ENCODE data around the gene LAMTOR2.

LAMTOR2 gene

DNA sequence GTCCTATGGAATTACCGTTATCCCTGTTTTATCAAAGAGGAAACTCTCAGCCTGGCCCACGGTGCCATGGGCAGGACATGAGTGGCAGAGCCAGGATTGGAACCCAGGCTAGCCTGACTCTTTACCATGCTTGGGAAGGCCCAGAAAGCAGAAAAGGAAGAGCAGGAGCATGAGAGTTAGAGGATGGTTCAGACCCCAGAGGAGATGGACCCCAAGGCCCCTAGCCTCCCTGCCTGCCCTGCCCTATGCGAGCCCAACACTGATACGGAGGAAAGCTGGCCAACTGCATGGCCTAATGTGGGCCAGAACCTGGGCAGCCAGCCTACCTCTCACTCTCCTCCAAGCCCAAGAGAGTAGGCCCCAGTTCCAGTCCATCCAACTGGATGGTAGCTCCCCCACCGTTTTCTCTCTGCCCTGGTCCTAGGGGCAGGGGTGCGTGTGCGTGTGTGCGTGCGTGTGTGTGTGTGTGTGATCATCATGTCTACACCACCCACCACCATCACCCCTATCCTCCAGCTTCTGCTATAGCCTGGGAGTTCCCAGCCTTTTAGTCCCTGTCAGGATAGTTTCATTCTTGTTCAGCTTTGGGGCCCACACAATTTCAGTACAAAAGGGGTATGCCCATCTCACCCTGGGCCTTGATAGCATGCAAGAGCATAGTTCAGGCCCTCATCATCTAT is 43.1 kb downstream of the LAMTOR2 start:
- Mint-ChIP-seq H3K9me3 (no peaks in the 10 kb centered on the region), H3K36me3 (no peaks in the 10 kb centered on the region), H3K4me1 (peaks cover 41% of the 10 kb centered on the region), H3K27ac (peak overlapping the region; percentile 59), H3K4me3 (peak overlapping the region; percentile 67), H3K27me3 (no peaks in the 10 kb centered on the region)

- H3K9me3 Mint-ChIP-seq: no peaks in the 10 kb centered on the region
- no peaks in the 10 kb centered on the region for H3K27me3 Mint-ChIP-seq
- no peak overlapping the region for H3K4me3 Mint-ChIP-seq
- H3K4me1 Mint-ChIP-seq: peaks cover 52% of the 10 kb centered on the region
- no peaks in the 10 kb centered on the region for H3K36me3 Mint-ChIP-seq
- peak overlapping the region; percentile 59 for H3K27ac Mint-ChIP-seq
Observed at GRCh38 chr1:156098784-156099183, 44.2 kb downstream of the LAMTOR2 start.

DNA sequence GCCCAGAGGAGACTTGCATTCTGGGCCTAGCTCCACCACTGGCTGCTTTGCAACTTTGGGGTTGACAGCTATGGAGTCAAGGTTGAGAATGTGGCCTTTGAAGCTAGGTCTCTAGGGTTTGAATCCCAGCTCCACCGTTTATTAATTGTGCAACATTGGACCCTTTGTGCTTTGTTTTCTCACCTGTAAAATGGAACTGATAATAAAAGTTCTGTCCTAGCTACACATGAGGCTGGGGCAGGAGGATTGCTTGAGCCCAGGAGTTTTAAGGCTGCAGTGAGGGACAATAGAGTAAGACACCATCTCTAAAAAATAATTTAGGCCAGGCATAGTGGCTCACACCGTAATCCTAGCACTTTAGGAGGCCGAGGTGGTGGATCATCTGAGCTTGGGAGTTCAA is 44.7 kb downstream of the LAMTOR2 start:
- no peaks in the 10 kb centered on the region for H3K9me3 Mint-ChIP-seq
- H3K27me3 Mint-ChIP-seq: no peaks in the 10 kb centered on the region
- peaks cover 56% of the 10 kb centered on the region for H3K4me1 Mint-ChIP-seq
- no peak overlapping the region for H3K27ac Mint-ChIP-seq
- no peak overlapping the region for H3K4me3 Mint-ChIP-seq
- no peaks in the 10 kb centered on the region for H3K36me3 Mint-ChIP-seq

DNA sequence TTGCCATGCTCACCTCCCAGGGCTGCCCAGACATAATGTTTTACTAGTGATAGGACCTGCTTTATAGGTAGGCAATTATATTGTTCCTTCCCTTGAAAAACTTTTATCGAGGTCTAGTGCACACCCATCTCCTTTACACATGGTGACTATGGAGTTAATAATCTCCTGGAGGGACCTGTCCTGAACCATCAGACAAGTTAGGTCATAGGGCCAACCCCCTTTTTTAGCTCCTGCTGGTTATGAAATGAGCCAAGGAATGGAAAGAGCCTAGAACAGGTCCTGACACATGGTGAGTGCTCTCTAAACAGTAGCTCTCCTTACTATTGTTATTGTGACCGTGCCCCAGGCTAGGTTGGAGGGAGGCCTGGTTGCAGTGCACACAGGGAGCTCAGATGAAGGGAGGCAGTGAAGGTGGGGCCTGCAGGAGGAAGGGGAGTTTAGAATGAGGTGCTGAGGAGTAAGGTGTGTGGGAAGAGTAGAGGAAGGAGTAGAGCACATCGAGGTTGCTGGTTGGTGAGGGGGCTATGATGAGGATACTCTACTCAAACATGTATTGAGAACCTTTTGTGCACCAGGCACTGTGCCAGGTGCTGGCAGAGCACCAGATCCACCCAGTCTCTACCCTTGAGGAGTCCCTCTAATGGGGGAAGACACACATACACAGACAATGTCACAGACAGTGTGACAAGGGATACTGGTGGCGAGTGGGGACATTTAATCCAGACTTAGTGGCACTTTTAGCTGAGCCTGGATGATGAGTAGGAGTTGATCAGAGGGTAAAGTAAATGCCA is 45.8 kb downstream of the LAMTOR2 start:
- Mint-ChIP-seq H3K4me3 (no peak overlapping the region), H3K27me3 (no peaks in the 10 kb centered on the region), H3K27ac (peak overlapping the region; percentile 9), H3K4me1 (peaks cover 67% of the 10 kb centered on the region), H3K36me3 (no peaks in the 10 kb centered on the region), H3K9me3 (no peaks in the 10 kb centered on the region)

DNA sequence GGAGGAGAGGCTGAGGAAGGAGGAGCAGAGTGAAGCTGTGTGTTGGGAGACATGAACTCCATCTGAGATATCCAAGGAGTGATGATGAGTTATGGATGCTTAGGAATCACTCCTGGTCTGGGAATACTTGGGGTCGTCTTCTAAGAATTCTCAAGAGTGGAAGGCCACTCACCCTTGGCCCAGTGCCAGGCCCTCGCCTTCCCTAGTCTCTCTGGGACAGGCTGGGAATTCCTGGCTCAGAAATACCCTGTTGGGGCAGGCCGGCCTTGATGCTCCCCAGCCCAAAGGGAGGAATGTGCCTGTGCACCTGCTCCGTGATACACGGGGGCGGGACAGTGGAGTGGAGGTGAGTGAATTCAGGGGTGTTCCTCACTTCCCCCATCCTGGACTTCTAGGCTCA is 47.3 kb downstream of the LAMTOR2 start:
- H3K4me1 Mint-ChIP-seq: peaks cover 65% of the 10 kb centered on the region
- no peaks in the 10 kb centered on the region for H3K9me3 Mint-ChIP-seq
- no peak overlapping the region for H3K4me3 Mint-ChIP-seq
- no peaks in the 10 kb centered on the region for H3K36me3 Mint-ChIP-seq
- no peaks in the 10 kb centered on the region for H3K27me3 Mint-ChIP-seq
- H3K27ac Mint-ChIP-seq: no peak overlapping the region

DNA sequence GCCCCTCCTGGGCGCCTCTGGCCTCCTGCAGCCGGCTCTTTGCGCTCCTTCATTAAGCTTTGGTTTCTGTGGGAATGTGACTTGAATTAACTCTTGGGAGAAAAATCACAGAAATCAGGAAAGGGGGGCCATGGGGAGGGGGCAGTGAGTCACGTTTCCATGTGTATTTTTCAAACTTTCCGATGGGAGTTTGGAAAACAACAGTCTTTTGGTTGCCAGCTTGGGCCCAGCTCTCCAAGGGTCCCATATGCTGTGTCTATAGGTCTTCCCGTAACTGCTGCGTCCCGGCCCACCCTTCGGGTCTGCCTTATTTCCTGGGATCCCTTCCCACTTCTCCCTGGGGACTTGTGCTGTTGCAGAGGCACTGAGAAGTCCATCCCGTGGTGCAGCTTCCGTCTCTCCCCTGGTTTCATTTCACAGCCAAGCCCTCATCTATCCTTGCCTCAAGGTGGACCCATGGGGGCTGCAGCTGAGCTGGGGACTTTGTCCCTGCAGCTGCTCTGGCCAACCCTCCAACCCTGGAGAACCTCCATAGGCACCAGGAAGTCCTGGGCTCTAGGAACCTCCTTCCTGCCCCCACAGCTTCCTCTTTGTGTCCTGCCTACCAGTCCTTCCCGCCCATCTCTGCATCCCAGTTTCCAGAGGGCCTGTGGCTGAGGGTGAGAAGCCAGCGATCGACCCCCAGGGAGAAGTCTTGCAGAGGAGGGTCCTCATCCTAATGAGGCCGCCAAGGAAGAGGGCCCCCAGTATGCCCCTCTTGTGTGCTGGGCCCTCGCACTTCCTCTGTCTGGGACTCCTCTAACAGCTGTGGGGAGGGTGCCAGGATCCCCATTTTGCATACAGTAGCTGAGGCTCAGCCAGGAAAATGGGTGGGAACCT is 48.3 kb downstream of the LAMTOR2 start:
- Mint-ChIP-seq H3K36me3 (no peaks in the 10 kb centered on the region), H3K27me3 (no peaks in the 10 kb centered on the region), H3K9me3 (no peaks in the 10 kb centered on the region), H3K4me1 (peaks cover 62% of the 10 kb centered on the region), H3K4me3 (no peak overlapping the region), H3K27ac (peak overlapping the region; percentile 27)

DNA sequence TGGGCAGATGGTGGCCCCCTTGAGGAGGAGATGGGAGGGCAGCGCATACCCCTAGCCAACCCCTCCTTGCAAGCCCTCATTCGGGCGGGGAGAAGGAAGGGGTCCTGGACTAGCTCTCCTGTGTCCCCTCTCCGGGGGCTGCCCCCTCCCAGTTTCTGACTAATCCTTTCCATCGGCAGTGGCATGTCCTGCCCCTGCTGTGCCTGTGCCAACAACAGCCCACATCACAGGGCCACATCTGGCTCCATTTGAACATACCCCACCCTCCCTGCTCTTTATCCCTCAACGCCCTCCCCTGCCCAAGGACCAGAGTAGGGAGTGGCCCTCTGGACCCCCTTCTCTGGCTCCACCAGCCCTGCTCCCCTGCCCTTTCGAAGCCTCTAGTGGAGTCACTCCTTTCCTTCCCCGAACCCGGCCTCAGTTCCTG is 49.0 kb downstream of the LAMTOR2 start:
- H3K9me3 Mint-ChIP-seq: no peaks in the 10 kb centered on the region
- H3K4me1 Mint-ChIP-seq: peaks cover 56% of the 10 kb centered on the region
- no peaks in the 10 kb centered on the region for H3K27me3 Mint-ChIP-seq
- no peak overlapping the region for H3K4me3 Mint-ChIP-seq
- no peaks in the 10 kb centered on the region for H3K36me3 Mint-ChIP-seq
- H3K27ac Mint-ChIP-seq: peak overlapping the region; percentile 76

- Mint-ChIP-seq H3K36me3 (no peaks in the 10 kb centered on the region), H3K9me3 (no peaks in the 10 kb centered on the region), H3K27me3 (no peaks in the 10 kb centered on the region), H3K4me3 (peak overlapping the region; percentile 48), H3K4me1 (peaks cover 55% of the 10 kb centered on the region), H3K27ac (peak overlapping the region; percentile 76)
Observed at GRCh38 chr1:156104065-156104810, 49.7 kb downstream of the LAMTOR2 start.

- no peaks in the 10 kb centered on the region for H3K9me3 Mint-ChIP-seq
- peaks cover 58% of the 10 kb centered on the region for H3K4me1 Mint-ChIP-seq
Observed at GRCh38 chr1:156104861-156105832, 50.6 kb downstream of the LAMTOR2 start.

DNA sequence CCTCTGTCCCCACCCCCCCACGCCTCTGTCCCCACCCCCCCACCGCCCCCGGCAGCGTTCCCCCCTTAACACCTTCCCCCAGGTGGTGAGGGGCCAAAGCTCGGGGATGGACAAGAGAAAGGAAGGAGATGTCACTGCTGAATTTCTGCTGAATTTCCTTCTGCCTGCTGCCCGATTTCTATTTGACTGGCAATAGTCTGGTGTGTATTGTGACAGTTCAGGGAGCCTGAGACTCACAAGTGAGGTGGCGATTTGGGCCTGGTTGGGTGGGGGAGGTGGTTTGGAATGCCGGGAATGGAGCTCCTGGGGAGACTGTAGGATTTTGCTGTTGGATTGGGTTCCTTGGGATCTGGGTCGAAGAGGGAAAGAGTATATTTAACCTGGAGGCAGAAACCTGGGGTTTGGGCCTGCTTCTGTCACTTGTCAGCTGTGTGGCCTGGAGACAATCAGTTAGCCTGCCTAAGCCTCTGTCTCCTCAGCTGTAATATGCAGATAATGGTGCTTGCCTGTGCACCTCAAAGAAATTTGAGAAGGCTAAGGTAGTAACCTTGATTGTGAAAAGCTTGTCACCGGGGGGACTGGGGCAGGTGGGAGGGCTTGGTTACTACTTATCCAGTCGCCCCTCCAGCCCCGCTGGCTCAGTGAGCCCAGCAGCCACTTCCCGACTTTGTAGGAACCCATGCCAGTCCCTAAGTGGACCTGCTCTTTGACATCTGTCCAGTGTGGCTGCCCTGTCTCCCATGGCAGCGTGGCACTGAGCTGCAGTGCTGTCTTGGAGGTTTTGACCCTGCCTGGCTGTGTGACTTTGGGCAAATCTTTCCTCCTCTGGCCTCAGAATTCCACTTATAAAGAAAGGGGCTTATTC is 52.3 kb downstream of the LAMTOR2 start:
- Mint-ChIP-seq H3K9me3 (no peaks in the 10 kb centered on the region), H3K4me3 (peak overlapping the region; percentile 79), H3K27ac (peak overlapping the region; percentile 93), H3K4me1 (peaks cover 50% of the 10 kb centered on the region), H3K36me3 (no peaks in the 10 kb centered on the region), H3K27me3 (no peaks in the 10 kb centered on the region)

More at GRCh38 chr1:156104861-156105832, 50.6 kb downstream of the LAMTOR2 start:
- H3K27me3 Mint-ChIP-seq: no peaks in the 10 kb centered on the region
- peak overlapping the region; percentile 81 for H3K4me3 Mint-ChIP-seq
- no peaks in the 10 kb centered on the region for H3K36me3 Mint-ChIP-seq
- H3K27ac Mint-ChIP-seq: peak overlapping the region; percentile 85

DNA sequence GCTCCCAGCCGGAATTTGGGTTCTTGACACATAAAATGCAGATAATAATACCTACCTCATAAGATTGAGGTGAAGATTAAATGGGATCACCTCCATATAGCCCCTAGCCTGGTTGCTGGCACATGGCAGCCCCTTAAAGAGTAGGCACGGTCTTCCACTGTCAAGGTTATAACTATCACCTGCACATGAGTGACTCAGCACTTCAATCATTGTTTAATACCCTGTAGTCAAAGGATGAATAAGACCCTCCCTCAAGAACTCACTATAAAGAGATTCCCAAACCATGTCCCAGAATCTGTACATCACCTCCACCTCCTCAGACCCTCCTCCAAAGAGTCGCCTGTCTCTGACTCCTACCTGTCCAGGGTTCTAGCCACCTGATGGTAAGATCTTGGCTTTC is 53.5 kb downstream of the LAMTOR2 start:
- Mint-ChIP-seq H3K27ac (no peak overlapping the region), H3K36me3 (no peaks in the 10 kb centered on the region), H3K27me3 (no peaks in the 10 kb centered on the region), H3K4me3 (no peak overlapping the region), H3K4me1 (peaks cover 47% of the 10 kb centered on the region), H3K9me3 (no peaks in the 10 kb centered on the region)

Data from activated naive CD4-positive, alpha-beta T cell treated with anti-CD3 and anti-CD28 coated beads, Interleukin-2, amount 50 U/mL, for 24 hours (primary cell).